NT2/D1 (cell line): ENCODE measurements around the gene SLC23A1.

Experiments
- SUZ12 ChIP-seq: IDR thresholded peaks from 2 replicates; pipeline ENCODE4 v1.6.1; 2011; ENCODE audit not compliant: insufficient read length, insufficient read depth; ENCODE audit errors: extremely low read depth
- YY1 ChIP-seq: IDR thresholded peaks from 2 replicates; pipeline ENCODE4 v1.6.1; 2011; ENCODE audit not compliant: insufficient read length, insufficient read depth
- ZNF274 ChIP-seq: IDR thresholded peaks from 2 replicates; pipeline ENCODE4 v1.6.1; 2011; ENCODE audit warnings: mild to moderate bottlenecking, low read depth, low read length

DNA sequence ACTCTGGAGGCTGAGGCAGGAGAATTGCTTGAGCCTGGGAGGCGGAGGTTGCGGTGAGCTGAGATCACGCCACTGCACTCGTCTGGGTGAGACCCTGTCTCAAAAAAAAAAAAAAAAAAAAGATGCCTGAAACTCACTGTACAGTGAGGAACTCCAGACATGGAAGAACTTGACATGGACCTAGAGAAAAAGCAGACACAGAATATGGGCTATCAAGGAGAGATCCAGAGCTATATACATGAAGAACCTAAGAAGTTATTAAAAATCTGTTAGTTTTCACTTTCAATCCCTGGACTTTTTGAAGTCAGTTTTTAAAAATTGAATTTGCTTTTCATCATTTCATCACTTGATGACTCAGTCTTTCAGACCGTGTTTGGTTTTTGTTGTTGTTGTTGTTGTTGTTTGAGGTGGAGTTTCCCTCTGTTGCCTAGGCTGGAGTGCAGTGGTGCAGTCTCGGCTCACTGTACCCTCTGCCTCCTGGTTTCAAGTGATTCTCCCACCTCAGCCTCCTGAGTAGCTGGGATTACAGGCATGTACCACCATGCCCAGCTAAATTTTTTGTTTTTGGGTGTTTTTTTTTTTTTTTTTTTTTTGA is 21.2 kb downstream of the SLC23A1 start:
- TF ChIP-seq SUZ12: no peak
- no peak for TF ChIP-seq YY1
- TF ChIP-seq ZNF274: no peak
